GM21825 (cell line): ENCODE measurements around the gene OVCH1.

Experiments
- ATAC-seq: cut with Tn5 transposase; IDR thresholded peaks from one replicate; pipeline ENCODE4 v1.9.1; 2021; ENCODE audit warnings: mild to moderate bottlenecking, moderate library complexity; ENCODE audit not compliant: unreplicated experiment

Gene OVCH1, protein sequence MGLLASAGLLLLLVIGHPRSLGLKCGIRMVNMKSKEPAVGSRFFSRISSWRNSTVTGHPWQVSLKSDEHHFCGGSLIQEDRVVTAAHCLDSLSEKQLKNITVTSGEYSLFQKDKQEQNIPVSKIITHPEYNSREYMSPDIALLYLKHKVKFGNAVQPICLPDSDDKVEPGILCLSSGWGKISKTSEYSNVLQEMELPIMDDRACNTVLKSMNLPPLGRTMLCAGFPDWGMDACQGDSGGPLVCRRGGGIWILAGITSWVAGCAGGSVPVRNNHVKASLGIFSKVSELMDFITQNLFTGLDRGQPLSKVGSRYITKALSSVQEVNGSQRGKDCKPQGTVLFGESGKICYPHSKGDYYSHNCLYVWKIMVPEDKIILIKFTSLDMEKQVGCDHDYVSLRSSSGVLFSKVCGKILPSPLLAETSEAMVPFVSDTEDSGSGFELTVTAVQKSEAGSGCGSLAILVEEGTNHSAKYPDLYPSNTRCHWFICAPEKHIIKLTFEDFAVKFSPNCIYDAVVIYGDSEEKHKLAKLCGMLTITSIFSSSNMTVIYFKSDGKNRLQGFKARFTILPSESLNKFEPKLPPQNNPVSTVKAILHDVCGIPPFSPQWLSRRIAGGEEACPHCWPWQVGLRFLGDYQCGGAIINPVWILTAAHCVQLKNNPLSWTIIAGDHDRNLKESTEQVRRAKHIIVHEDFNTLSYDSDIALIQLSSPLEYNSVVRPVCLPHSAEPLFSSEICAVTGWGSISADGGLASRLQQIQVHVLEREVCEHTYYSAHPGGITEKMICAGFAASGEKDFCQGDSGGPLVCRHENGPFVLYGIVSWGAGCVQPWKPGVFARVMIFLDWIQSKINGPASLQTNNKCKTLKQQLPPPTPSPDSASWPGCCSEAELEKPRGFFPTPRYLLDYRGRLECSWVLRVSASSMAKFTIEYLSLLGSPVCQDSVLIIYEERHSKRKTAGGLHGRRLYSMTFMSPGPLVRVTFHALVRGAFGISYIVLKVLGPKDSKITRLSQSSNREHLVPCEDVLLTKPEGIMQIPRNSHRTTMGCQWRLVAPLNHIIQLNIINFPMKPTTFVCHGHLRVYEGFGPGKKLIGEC

DNA sequence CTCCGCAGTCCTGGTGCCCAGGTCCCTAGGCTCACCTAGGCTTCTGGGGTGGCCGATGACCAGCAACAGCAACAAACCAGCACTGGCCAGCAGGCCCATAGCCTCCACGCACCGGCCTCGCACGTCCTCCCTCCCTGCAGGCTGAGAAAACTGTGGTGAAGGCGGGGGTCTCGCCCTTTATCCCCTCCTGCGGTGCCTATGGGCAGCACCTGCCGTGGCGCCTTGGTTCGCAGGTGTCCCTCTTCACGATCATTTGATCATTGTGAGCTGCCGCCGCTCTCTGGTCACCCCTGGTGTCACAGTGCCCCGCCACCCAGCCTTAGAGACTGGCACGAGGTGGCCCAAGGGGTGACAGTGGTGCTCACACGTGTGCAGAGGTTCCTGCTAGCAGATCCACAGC, at the start of gene OVCH1:
TSS of gene OVCH1 (minus strand) at position 99 of the 400 bp plus-strand sequence. CDS start at position 99, 0 bp downstream.
- no peak for ATAC-seq

DNA sequence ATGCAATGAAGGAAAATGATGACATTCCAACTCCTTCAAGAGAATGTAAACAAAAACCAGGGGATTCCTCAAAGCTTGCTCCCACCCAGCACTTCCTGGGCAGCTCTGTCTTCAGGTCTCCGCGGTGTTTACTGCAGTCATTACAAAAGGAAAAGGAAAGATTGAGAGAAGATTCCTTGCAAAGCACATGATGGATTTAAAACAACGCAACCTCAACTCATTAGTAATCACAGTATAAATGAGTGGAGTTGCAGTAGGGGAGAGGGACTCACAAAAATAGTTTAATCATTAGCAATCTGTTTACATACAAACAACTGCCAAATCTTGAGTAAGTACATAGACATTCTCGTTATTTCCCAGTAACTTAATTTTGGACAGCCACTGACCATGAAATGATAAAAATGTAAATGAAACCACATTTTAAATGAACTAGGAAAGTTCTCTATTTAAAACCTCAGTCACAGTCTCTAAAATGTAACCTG, 49.7 kb upstream of the OVCH1 start:
- ATAC-seq = no peak

DNA sequence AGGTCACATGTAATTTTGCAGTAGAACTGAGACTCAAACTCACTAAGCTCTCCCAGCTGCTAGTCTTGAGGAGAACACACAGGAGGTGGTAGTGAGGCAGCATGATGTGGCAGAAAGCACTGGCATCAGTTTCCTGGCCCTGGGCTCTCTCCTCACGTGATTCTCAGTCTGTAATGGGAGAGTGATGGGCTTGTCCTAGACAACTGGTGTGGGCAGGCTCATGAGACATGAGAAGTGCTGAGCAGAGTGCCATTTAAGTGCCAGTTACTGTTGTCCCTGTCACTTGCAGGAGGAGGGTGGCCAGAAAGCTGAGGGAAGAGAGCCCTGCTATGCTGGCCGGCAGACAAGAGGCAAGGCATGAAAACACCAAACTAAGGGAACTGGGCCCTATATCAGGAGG, 48.5 kb upstream of the OVCH1 start:
- ATAC-seq = no peak

DNA sequence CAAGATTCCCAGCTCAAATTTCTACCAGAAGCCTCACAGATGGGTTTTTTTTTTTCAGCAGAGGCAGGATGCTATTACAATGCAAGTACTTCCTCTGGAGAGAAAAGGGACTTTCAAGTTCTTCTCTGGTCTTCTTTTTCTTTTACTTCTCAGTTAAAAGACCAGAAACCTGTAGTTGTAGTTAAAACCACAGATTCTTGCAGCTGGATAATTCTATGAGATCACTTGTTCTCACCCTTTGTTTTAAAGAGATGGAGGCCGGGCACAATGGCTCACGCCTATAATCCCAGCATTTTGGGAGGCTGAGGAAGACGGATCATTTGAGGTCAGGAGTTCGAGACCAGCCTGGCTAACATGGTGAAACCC, 47.6 kb upstream of the OVCH1 start:
- no peak for ATAC-seq

DNA sequence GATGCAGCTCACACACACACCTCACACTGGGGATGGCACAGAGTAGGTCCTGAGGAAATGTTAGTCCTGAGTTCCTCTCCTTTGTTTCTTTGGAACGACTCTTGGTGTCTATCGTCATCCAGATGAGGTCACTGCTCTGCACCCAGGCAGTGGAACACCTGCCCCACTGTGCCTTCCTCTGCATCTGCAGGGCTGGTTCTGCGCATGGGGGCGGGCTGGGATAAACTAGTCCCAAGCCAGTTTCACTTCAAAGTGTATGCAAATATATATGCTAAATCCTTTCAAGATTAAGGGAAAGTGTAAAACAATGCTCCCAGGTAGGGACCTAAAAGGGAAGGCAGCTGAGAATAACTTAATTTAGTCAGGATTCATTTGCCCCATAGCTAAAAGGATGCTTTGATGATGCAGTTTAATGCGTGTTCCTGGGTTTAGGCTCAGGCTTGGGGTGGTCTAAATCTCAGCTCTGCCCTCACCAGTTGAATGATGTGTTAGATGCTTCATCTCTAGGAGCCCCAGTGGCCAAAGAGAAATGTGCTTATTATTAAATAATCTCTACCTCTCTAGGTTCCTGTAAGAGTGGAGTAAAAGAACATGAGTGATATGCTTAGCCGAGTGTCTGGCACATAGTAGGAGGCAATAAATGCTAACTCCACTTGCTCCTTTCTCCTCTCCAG, 47.1 kb upstream of the OVCH1 start:
- ATAC-seq = no peak

DNA sequence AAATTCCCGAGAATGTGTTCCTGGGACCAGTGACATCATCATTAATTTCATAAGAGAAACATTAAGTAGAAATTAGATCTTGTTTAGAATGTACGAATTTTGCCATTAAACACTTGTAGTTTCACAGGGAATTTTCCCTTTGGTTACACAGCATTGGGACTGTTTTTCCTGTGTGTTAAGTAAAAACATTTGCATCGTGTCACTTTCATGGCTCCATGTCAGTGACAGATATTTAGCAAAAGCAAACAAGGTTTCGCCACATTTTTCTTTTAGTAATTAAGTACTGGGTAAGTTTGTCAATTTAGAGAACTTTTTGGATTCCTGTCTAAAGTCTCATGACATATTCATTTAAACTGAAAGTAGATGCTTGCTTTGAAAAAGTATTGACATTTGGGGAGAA, 45.5 kb upstream of the OVCH1 start:
- no peak for ATAC-seq

DNA sequence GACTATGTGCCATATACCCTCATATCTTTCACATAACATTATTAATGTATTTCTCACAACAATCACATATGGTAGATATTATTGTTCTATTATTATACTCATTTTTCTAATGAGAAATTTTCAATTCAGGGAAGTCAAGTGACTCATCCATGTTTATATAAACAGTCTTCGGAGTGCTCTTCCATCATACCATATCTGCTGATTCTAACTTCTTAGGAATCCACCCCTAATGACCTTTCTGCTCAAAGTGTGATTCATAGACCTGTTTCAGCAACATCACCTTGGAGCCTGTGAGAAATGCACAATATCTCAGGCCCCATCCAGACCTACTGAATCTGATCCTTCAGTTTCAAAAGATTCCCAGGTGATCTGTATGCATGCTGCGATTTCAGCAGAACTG, 39.8 kb upstream of the OVCH1 start:
- ATAC-seq = no peak

DNA sequence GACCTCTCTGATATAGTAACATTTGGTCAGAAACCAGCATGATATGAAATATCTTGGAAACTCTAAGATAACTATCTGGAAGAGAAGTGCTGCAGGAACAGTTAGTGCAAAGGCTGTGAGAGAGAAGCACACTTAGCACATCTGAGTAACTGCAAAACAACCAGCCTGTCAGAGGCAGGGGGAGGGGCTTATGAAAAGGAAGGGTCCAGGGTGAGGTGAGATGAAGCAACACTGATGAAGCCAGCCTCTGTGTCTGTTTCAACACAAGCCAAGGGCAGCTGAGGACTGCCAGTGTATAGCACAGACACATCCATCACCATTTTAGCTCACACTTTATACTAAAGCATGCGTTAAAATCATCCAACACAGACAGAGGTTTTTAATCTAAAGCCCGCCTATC, 37.4 kb upstream of the OVCH1 start:
- ATAC-seq = no peak

DNA sequence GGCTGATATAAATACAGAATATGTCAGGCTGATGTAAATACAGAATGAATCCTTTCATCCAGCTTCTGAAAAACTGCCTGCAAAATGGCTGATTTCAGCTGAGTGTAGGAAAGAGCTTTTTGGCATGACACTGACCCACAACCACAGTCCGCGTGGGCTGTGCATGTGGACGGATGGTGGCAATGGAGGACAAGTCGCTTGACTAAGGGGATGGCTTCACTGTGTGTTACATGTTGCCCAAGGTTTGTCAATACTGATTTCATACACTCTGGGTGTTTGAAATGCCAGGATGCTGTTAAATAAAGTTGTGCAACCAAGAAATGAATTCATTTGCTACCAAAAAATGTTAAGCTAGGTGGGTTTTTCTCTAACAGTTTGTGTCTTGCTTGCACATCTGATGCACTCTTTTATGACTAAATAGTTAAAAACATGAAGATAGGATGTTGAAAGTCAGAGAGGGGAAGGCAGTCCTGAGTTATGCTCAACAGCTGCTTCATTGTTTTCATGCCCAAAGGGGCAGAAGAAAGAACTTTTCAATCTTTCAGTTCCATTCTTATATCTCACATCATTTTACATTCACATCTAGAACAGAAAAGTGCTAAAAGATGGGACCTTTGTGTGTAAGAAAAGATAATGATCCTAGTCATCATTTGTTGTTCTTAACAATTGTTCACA, 36.5 kb upstream of the OVCH1 start:
- ATAC-seq = no peak

DNA sequence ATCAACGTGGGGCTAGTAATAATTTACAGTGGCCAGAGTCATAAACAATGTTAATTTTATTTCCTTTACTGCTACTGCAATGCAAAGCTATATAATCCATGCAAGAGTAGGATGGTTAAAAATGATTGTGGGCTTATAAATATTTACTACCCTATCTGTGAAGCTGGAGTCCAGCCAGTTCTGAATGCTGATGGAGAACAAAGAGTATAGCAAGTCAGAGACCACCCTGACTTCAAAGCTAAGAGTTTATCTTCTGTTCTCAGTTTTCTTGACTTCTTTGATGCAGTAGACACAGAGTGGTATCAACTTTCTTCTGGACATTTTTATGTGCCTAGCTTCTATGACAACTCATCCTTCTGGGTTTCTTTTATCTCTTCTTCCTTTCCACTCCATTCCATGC, 34.0 kb upstream of the OVCH1 start:
- ATAC-seq = no peak

DNA sequence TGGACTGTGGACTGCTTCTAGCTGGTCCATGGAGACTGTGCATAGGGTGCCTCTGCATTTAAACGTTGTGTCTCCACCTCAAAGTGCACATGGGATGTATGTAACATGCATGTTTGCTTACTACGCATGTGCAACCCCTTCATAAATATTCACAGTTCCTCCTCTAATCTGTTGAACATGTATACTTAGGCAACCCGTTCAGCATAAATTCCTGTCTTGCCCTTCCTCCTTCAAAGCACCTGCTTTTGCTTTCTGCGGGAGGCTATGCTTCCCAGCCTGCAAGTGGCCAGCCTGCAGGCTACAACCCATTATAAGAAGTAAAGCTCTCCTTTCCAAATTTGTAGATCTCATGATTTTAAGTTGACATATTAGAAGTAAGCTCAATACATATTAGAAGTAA, 33.0 kb upstream of the OVCH1 start:
- ATAC-seq = no peak

DNA sequence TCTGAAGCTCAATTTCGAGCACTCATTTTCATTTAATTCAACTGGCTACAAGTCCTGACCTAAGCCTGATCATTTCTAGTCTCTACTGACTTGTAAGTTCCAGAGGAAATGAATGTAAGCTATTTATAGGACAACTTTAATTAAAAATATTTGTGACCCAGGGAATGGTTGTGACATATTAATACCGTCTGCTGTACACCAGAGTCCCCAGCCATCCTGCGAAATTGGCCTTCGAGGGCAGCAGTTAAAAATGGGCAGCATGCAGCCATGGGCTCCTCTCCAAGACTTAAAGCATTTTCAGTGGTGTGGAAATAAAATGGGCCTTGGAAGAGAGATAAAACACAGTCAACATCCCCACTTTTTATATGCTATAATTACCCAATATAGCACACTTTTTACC, 30.7 kb upstream of the OVCH1 start:
- ATAC-seq = no peak

DNA sequence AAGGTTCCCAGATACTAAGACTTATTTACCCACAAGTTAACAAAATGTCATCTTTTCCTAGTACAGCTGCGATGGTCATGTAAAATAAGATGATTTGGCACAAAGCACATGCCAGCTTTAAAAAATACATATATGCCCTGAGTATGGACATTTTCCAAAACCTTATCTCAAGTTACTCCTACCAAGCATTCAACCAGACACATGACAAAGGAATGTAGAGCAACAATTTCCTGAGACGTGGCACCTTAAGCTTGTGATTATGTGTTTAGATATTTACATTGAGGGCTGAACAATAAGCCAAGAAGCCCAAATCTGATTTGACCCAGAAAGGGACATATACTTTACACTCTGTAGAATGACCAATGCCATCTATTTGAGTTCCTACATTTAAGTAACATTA, 24.5 kb upstream of the OVCH1 start:
- ATAC-seq = no peak

DNA sequence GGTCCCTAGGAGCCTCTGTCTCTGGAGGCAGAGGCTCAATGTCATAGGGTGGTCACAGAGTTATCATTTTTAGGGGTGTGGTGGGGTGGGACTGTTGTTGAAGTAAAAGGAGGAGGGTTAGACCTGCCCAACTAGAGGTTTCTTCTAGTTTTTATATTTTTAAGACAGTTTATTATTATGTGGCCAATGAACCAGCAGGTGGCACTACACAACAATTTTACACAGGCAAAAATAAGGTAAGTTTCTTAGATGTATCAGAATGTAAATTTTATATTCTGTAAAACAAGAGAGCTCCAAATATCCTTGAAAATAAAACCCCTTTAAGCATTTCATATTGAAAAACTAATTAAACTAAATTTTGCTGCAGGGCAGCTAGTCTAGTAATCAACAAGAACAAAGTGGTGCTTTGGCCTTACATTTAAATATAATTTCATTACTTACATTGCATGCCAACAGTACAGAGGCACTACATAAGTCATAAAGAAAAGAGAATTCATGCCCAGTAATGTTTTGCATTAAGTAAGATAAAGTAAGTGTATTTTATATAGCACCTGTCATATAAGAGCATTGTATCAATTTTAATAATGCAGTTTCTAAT, 22.2 kb upstream of the OVCH1 start:
- no peak for ATAC-seq

DNA sequence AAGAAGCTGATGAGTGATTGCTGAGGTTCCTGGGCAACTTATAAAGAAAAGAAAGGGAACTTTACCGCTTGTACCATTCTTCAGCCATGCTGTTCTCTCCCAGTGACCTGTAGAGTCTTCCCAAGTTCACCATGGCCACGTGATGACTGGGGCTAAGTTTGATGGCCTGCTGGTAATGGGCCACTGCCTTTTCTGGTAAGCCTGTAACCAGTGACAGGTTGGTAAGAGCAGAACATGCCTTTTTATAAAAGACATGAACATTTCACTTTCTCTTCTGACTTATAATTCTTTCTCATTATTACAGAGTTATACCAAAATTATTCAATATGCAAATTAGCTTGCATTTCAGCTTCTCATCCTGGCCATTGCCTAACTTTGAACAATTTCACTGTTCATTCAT, 20.9 kb upstream of the OVCH1 start:
- ATAC-seq = no peak

DNA sequence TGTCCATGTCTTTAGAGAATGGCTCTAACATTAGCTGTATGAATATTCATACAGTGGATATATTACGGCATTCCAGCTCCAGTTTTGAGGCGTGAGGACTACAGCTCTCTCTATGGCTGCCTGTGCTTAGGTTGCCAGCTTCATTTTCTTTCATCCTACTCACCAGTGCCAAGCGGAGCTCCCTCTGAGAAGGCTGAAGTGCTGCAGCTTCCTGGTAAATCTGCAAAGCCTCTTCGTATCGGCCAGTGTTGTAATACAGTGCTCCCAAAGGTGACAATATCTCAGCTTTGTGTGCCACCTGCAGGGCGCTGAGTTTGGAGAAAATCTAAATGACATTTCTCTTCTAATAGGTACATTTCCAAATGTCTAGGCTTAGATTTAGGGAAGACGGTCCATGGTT, 19.8 kb upstream of the OVCH1 start:
- ATAC-seq = no peak

DNA sequence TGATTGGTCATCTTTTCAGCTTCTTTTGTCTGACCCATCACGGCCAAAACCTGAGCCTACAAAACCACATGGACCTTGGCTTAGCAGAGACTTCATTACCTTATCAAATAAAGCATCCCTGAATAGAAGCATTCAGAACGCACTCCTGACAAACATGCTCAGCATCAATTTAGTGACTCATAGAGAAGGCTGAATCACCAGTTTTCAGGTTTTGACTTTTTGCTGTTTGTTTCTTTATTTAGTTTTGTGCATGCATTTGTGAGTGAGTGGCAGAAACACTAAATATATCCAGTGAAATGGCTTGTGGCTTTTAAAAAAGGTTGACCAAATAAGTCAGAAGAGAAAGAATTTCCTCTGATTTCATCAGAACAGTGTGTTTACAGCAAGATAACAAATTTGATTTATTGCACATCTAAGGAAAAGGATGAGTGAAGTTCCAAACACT, 19.0 kb upstream of the OVCH1 start:
- ATAC-seq = no peak

DNA sequence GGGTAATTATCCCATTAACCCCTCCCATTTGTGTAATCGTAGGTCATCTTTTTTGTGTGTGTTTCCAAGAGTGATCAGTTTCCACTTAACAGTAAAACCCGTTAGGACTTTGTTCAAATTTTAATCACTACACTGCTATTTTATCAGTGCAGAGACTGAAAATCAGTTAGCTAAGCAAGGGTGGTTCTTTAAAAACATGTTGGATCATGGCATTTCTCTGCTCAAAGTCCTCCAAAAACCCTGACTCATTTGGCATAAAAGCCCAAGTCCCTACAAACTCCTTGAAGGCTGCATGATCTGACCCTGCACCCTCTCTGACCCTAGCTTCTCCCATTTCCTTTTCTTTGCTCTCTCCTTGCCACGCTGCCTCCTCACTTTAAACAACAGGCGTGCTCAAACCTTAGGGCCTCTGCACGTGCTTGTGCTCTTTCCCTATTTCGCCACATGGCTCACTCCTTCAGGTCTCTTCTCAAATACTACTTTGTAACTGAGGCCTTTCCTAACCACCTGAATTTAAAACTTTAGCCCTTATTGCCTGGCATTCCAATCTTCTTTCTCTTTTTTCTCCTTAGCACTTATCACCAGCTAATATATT, 13.2 kb upstream of the OVCH1 start:
- ATAC-seq = no peak

DNA sequence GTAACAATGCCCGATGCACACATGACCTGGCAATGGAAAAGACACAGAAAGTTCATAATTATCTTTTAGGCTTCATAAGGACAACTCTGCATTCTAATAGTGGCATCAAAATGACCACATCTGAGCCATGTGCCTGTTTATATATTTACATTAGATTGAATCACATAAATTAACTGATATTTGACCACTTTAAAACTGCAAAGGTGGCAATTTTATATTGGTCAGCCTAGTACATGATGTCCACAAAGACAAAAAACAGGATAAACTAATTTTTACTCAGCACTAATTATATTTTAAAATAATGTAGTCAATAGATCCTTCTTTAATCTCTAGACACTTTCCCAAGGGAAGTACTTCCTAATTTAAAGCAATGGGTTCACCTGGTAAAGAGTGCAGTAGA, 12.0 kb upstream of the OVCH1 start:
- ATAC-seq = no peak

DNA sequence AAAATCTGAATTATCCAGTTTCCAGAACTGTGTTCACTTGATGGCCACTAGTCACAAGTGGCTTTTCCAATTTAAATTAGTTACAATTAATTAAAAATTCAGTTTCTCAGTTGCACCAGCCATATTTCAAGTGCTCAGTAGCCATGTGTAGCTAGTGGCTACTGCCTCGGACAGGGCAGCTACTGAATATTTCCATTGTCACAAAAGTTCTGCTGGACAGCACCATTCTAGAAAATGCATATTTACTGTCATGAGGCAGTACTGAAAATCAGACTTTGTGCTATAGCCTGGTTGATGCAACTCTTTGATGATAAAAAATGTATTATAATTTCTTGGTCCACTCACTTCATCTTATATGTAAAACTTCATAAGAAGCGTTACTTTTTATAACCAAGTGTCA, 11.5 kb upstream of the OVCH1 start:
- ATAC-seq = no peak
